Gastrocnemius medialis (tissue), 4 donors: ENCODE results near the gene PPP2R5A.

Experiments used
- POLR2A ChIP-seq, 2 donors: fragments of 450-650 bp; IDR thresholded peaks; one replicate each; pipeline ENCODE4 v1.6.1; 2017; ENCODE audit warnings: antibody characterized with exemption in 2 of 2, mild to moderate bottlenecking in 2 of 2, moderate library complexity in 2 of 2
- TF ChIP-seq, protein P1 (sequence below), 5 experiments: fragments of 450-650 bp in 3 of 5; fragments of 200-600 bp in 2 of 5; sonication (generic) in 2 of 5; IDR thresholded peaks in 4 of 5; conservative IDR thresholded peaks in 1 of 5; 1 replicate in 4 of 5; 2 replicates in 1 of 5; pipeline ENCODE4 v1.5.1; 2016 to 2019; ENCODE audit warnings: antibody characterized with exemption in 5 of 5, mild to moderate bottlenecking in 3 of 5, moderate library complexity in 3 of 5

DNA sequence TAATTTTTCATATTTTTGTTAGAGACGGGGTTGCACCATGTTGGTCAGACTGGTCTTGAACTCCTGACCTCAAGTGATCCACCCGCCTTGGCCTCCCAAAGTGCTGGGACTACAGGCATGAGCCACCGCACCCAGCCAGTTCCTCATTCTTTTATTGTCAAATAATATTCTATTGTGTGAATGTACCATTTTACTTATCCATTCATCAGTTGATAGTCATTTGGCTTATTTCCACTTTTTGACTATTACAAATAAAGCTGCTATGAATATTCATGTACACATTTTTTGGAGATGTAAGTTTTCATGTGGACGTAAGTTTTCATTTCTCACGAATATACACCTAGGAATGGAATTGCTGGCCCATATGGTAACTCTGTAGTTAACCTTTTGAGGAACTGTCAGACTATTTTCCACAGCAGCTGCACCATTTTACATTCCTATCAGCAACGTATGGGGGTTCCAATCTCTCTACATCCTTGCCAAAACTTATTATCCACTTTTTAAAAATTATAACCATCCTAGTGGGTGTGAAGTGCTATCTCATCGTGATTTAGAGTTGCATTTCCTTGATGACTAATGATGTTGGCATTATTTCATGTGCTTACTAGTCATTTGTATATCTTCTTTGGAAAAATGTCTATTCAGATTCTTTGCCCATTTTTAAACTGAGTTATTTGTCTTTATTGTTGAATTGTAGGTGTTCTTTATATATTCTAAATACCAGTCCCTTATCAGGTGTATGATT lies 116.8 kb downstream of the PPP2R5A start:
- TF ChIP-seq, protein P1, sequence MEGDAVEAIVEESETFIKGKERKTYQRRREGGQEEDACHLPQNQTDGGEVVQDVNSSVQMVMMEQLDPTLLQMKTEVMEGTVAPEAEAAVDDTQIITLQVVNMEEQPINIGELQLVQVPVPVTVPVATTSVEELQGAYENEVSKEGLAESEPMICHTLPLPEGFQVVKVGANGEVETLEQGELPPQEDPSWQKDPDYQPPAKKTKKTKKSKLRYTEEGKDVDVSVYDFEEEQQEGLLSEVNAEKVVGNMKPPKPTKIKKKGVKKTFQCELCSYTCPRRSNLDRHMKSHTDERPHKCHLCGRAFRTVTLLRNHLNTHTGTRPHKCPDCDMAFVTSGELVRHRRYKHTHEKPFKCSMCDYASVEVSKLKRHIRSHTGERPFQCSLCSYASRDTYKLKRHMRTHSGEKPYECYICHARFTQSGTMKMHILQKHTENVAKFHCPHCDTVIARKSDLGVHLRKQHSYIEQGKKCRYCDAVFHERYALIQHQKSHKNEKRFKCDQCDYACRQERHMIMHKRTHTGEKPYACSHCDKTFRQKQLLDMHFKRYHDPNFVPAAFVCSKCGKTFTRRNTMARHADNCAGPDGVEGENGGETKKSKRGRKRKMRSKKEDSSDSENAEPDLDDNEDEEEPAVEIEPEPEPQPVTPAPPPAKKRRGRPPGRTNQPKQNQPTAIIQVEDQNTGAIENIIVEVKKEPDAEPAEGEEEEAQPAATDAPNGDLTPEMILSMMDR (IDR thresholded peaks at IDR 0.05 in 4 of 5, conservative IDR thresholded peaks at IDR 0.05 in 1 of 5), result no peak
- TF ChIP-seq POLR2A (IDR thresholded peaks at IDR 0.05), result no peak
